Measurements from ENCODE around the gene CRIM1.

Gene CRIM1

DNA sequence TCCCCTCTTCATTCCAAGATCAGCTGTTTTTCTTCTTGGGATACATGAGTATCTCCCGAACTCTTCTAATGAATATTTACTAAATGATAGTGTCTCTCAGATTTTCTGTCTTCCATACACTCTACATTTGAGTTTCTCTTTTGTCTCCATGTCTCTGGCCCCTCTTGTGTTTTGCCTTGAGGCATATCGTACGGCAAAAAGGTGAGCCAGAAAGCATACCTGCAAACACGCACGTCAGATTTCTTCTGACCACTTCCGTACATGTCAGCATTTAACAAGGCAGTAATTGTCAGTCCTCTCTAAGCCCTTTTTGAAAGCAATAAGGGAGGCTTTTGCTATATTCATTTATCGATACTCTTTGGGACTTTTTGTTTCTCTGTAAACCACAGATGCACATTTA is 160.0 kb downstream of the CRIM1 start:
- H4K20me1 ChIP-seq (ENCODE audit: insufficient read depth, low read length): no peaks in the 10 kb centered on the region
- peaks cover 12% of the 10 kb centered on the region for H3K4me1 ChIP-seq (ENCODE audit: low read length)
- H3K79me2 ChIP-seq (ENCODE audit: low read length): no peaks in the 10 kb centered on the region
- H3K4me3 ChIP-seq (ENCODE audit: low read length): no peak overlapping the region
- H3K4me2 ChIP-seq (ENCODE audit: low read depth, low read length): no peak overlapping the region
- H3F3A ChIP-seq (ENCODE audit: insufficient read depth, low read length): no peaks in the 10 kb centered on the region
- no peaks in the 10 kb centered on the region for H3K27me3 ChIP-seq (replicated peaks; ENCODE audit: insufficient read depth, low read length)
- H3K9ac ChIP-seq (ENCODE audit: low read length): no peak overlapping the region
- H3K27ac ChIP-seq (ENCODE audit: low read length): no peak overlapping the region
- H3K36me3 ChIP-seq (replicated peaks; ENCODE audit: insufficient read depth, low read length): no peaks in the 10 kb centered on the region
- no peak overlapping the region for H2AFZ ChIP-seq (ENCODE audit: low read length)
- no peak for DNase-seq
- no peaks in the 10 kb centered on the region for H3K9me2 ChIP-seq (replicated peaks; ENCODE audit: insufficient read depth, low read length)
- TF ChIP-seq EZH2phosphoT487 (IDR thresholded peaks at IDR 0.05; ENCODE audit: low read length) (no peak), EZH2 (optimal IDR thresholded peaks at IDR 0.05; ENCODE audit: low read depth, low read length) (no peak)
- TF ChIP-seq, protein P1, sequence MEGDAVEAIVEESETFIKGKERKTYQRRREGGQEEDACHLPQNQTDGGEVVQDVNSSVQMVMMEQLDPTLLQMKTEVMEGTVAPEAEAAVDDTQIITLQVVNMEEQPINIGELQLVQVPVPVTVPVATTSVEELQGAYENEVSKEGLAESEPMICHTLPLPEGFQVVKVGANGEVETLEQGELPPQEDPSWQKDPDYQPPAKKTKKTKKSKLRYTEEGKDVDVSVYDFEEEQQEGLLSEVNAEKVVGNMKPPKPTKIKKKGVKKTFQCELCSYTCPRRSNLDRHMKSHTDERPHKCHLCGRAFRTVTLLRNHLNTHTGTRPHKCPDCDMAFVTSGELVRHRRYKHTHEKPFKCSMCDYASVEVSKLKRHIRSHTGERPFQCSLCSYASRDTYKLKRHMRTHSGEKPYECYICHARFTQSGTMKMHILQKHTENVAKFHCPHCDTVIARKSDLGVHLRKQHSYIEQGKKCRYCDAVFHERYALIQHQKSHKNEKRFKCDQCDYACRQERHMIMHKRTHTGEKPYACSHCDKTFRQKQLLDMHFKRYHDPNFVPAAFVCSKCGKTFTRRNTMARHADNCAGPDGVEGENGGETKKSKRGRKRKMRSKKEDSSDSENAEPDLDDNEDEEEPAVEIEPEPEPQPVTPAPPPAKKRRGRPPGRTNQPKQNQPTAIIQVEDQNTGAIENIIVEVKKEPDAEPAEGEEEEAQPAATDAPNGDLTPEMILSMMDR (IDR thresholded peaks at IDR 0.05; ENCODE audit: low read length): no peak
- no peaks in the 10 kb centered on the region for H3K9me3 ChIP-seq (replicated peaks; ENCODE audit: insufficient read depth, low read length)

DNA sequence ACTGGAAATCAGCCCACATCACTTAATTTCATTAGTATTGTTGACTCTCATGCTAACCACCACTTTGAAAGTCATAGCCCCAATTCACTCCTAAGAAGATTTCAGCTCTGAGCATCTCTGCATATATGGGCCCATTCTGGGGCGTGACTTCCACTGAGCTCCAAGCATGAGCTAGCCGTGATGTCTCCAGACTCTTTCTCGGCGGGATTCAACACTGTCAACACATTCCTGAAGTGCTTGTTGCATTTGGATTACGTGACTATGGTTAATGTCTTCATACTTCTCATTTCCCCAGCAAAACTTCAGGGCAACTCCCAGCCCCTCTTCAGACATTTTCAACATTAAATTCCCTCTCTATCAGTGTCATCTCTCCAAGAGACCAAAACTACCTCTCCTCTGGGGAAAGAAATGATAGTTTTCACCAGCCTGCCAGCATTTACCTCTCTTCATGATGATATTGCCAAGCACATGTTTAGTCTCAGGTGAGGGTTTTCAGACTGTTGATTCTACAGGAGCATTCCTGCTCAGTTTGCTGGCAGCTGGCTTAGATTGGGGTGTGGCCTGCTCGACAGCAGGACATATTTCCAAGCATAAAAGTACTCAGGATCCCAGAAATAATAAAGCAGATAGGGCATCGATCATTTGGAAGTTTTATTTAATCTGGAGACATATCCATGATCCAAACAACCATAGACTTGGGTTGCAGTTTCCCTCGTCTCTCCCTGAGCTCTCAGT is 160.7 kb downstream of the CRIM1 start:
- Histone ChIP-seq H3K9me2 (replicated peaks; ENCODE audit: insufficient read depth, low read length) (no peaks in the 10 kb centered on the region), H3K4me1 (ENCODE audit: low read length) (peaks cover 12% of the 10 kb centered on the region), H3F3A (ENCODE audit: insufficient read depth, low read length) (no peaks in the 10 kb centered on the region), H3K9me3 (replicated peaks; ENCODE audit: insufficient read depth, low read length) (no peaks in the 10 kb centered on the region), H4K20me1 (ENCODE audit: insufficient read depth, low read length) (no peaks in the 10 kb centered on the region), H2AFZ (ENCODE audit: low read length) (no peak overlapping the region), H3K27ac (ENCODE audit: low read length) (no peak overlapping the region), H3K79me2 (ENCODE audit: low read length) (no peaks in the 10 kb centered on the region), H3K4me3 (ENCODE audit: low read length) (no peak overlapping the region), H3K36me3 (replicated peaks; ENCODE audit: insufficient read depth, low read length) (no peaks in the 10 kb centered on the region), H3K9ac (ENCODE audit: low read length) (no peak overlapping the region), H3K4me2 (ENCODE audit: low read depth, low read length) (no peak overlapping the region), H3K27me3 (replicated peaks; ENCODE audit: insufficient read depth, low read length) (no peaks in the 10 kb centered on the region)
- no peak for DNase-seq
- TF ChIP-seq EZH2 (optimal IDR thresholded peaks at IDR 0.05; ENCODE audit: low read depth, low read length): no peak
- TF ChIP-seq, protein P1 (IDR thresholded peaks at IDR 0.05; ENCODE audit: low read length): no peak
- TF ChIP-seq EZH2phosphoT487 (IDR thresholded peaks at IDR 0.05; ENCODE audit: low read length): no peak

DNA sequence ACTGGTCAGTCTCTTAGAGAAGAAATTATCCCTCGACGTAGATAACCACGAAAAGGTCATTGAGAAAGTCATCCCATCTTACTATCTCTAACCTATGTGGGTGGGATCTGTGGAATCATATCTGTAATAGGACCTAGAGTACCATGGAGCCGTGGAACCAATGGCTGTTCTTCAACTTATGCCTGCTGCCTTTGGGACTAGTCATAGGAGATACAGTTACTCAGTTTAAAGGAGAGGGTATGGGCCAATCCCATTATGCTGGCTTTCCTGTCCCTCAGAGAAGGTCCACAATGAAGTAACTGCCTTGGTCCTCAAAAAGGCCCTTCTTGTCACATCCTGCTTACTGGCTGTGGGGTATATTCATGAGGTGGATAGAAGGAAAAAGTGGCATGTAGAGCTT is 164.9 kb downstream of the CRIM1 start:
- H3K36me3 ChIP-seq (replicated peaks; ENCODE audit: insufficient read depth, low read length): no peaks in the 10 kb centered on the region
- H3K9me3 ChIP-seq (replicated peaks; ENCODE audit: insufficient read depth, low read length): no peaks in the 10 kb centered on the region
- no peak overlapping the region for H2AFZ ChIP-seq (ENCODE audit: low read length)
- TF ChIP-seq EZH2phosphoT487 (IDR thresholded peaks at IDR 0.05; ENCODE audit: low read length) (no peak), EZH2 (optimal IDR thresholded peaks at IDR 0.05; ENCODE audit: low read depth, low read length) (no peak)
- TF ChIP-seq, protein P1 (IDR thresholded peaks at IDR 0.05; ENCODE audit: low read length): no peak
- no peaks in the 10 kb centered on the region for H4K20me1 ChIP-seq (ENCODE audit: insufficient read depth, low read length)
- H3K9ac ChIP-seq (ENCODE audit: low read length): no peak overlapping the region
- no peaks in the 10 kb centered on the region for H3K4me1 ChIP-seq (ENCODE audit: low read length)
- no peaks in the 10 kb centered on the region for H3F3A ChIP-seq (ENCODE audit: insufficient read depth, low read length)
- no peaks in the 10 kb centered on the region for H3K9me2 ChIP-seq (replicated peaks; ENCODE audit: insufficient read depth, low read length)
- H3K79me2 ChIP-seq (ENCODE audit: low read length): no peaks in the 10 kb centered on the region
- H3K27ac ChIP-seq (ENCODE audit: low read length): no peak overlapping the region
- H3K4me3 ChIP-seq (ENCODE audit: low read length): no peak overlapping the region
- no peak for DNase-seq
- no peaks in the 10 kb centered on the region for H3K27me3 ChIP-seq (replicated peaks; ENCODE audit: insufficient read depth, low read length)
- H3K4me2 ChIP-seq (ENCODE audit: low read depth, low read length): no peak overlapping the region
